OCI-LY1 (cell line): ENCODE measurements around the gene NUP107.

ENCODE experiments used
- H2AFZ ChIP-seq: fragments of 200-600 bp; sonication (generic), shearing (Covaris generic); 2 replicates; pipeline ENCODE4 v1.6.0; 2014; ENCODE audit warnings: antibody characterized with exemption, mild to moderate bottlenecking, low read length
- H3F3A ChIP-seq: fragments of 200-600 bp; sonication (generic), shearing (Covaris generic); 2 replicates; pipeline ENCODE4 v1.6.0; 2014; ENCODE audit warnings: mild to moderate bottlenecking, antibody characterized with exemption, low read length, moderate library complexity; ENCODE audit not compliant: insufficient read depth
- H3K27ac ChIP-seq: fragments of 200-600 bp; sonication (generic); 2 replicates; pipeline ENCODE4 v1.5.1; 2014; ENCODE audit warnings: low read length, mixed run types, mild to moderate bottlenecking, low read depth; ENCODE audit not compliant: poor library complexity, severe bottlenecking
- H3K27me3 ChIP-seq: fragments of 200-600 bp; sonication (generic); 2 replicates; pipeline ENCODE4 v1.6.0; 2014; ENCODE audit warnings: antibody characterized with exemption, mild to moderate bottlenecking, low read length, moderate library complexity; ENCODE audit not compliant: insufficient read depth
- H3K36me3 ChIP-seq: fragments of 200-600 bp; sonication (generic); 2 replicates; pipeline ENCODE4 v1.6.1; 2014; ENCODE audit warnings: mild to moderate bottlenecking, antibody characterized with exemption, low read length, moderate library complexity, mixed read lengths; ENCODE audit not compliant: insufficient read depth
- H3K4me1 ChIP-seq: fragments of 200-600 bp; sonication (generic); 2 replicates; pipeline ENCODE4 v1.5.1; 2014; ENCODE audit warnings: mild to moderate bottlenecking, low read length, moderate library complexity; ENCODE audit not compliant: insufficient read depth, severe bottlenecking
- H3K4me2 ChIP-seq: fragments of 200-600 bp; sonication (generic), shearing (Covaris generic); 2 replicates; pipeline ENCODE4 v1.6.1; 2014; ENCODE audit warnings: low read length
- H3K4me3 ChIP-seq: fragments of 200-600 bp; sonication (generic); 2 replicates; pipeline ENCODE4 v1.5.1; 2014; ENCODE audit warnings: low read length, low read depth, mild to moderate bottlenecking, mixed read lengths; ENCODE audit not compliant: poor library complexity, severe bottlenecking
- H3K79me2 ChIP-seq: fragments of 200-600 bp; shearing (Covaris generic); 2 replicates; pipeline ENCODE4 v1.6.1; 2016; ENCODE audit warnings: mixed run types, low read length, mixed read lengths; ENCODE audit not compliant: insufficient read depth
- H3K9ac ChIP-seq: fragments of 200-600 bp; sonication (generic), shearing (Covaris generic); 2 replicates; pipeline ENCODE4 v1.6.1; 2014; ENCODE audit warnings: mild to moderate bottlenecking, low read length, mixed read lengths
- H3K9me2 ChIP-seq: fragments of 200-600 bp; sonication (generic), shearing (Covaris generic); 2 replicates; pipeline ENCODE4 v1.6.1; 2014; ENCODE audit warnings: low read depth, mild to moderate bottlenecking, low read length, mixed read lengths
- H3K9me3 ChIP-seq: fragments of 200-600 bp; shearing (Covaris generic); 2 replicates; pipeline ENCODE4 v1.6.1; 2014; ENCODE audit warnings: low read length, mixed read lengths
- H4K20me1 ChIP-seq: fragments of 200-600 bp; sonication (generic), shearing (Covaris generic); 2 replicates; pipeline ENCODE4 v1.6.0; 2016; ENCODE audit warnings: mild to moderate bottlenecking, low read length; ENCODE audit not compliant: insufficient read depth
- EZH2 ChIP-seq: fragments of 200-600 bp; sonication (generic), shearing (Covaris generic); IDR thresholded peaks from 2 replicates; pipeline ENCODE4 v1.8.0; 2017; ENCODE audit warnings: borderline replicate concordance, mixed run types, mild to moderate bottlenecking, antibody characterized with exemption, low read length, moderate library complexity, mixed read lengths
- TF ChIP-seq, protein P1 (sequence below): fragments of 200-600 bp; sonication (generic), shearing (Covaris generic); IDR thresholded peaks from 2 replicates; pipeline ENCODE4 v1.5.1; 2017; ENCODE audit warnings: mild to moderate bottlenecking, antibody characterized with exemption, low read length, moderate library complexity, mixed read lengths

The NUP107 gene

DNA sequence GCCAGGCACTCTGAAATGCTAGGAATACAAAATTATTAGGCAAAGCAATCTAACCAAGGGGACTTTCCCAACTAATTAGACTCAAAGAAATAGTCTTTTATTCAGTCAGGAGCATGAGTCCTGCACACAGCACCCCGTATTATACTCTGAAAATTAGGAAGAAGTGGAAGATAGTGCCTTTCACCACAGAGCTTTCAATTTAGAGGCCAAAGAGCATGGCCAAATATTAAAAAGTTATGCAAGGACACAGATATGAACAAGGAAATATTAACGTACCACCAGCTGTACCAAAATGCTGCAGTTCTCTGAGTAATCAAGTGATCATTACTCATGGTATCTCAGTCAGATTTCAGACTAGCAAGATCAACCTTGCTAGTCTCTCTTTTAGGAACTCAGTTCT, 98.6 kb downstream of the NUP107 start:
- no peak overlapping the region for H2AFZ ChIP-seq
- no peaks in the 10 kb centered on the region for H3K27me3 ChIP-seq
- no peaks in the 10 kb centered on the region for H3K9me3 ChIP-seq
- no peaks in the 10 kb centered on the region for H4K20me1 ChIP-seq
- peaks cover 73% of the 10 kb centered on the region for H3K4me1 ChIP-seq
- no peaks in the 10 kb centered on the region for H3K36me3 ChIP-seq
- TF ChIP-seq, protein P1, sequence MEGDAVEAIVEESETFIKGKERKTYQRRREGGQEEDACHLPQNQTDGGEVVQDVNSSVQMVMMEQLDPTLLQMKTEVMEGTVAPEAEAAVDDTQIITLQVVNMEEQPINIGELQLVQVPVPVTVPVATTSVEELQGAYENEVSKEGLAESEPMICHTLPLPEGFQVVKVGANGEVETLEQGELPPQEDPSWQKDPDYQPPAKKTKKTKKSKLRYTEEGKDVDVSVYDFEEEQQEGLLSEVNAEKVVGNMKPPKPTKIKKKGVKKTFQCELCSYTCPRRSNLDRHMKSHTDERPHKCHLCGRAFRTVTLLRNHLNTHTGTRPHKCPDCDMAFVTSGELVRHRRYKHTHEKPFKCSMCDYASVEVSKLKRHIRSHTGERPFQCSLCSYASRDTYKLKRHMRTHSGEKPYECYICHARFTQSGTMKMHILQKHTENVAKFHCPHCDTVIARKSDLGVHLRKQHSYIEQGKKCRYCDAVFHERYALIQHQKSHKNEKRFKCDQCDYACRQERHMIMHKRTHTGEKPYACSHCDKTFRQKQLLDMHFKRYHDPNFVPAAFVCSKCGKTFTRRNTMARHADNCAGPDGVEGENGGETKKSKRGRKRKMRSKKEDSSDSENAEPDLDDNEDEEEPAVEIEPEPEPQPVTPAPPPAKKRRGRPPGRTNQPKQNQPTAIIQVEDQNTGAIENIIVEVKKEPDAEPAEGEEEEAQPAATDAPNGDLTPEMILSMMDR = no peak
- TF ChIP-seq EZH2 = no peak
- peak overlapping the region; percentile 95 for H3K27ac ChIP-seq
- H3K4me3 ChIP-seq = no peak overlapping the region
- no peaks in the 10 kb centered on the region; the same call in 1 of the 2 replicates for H3F3A ChIP-seq
- no peak overlapping the region for H3K4me2 ChIP-seq
- no peak overlapping the region; the same call in 1 of the 2 replicates for H3K9ac ChIP-seq
- H3K79me2 ChIP-seq = no peaks in the 10 kb centered on the region
- no peaks in the 10 kb centered on the region for H3K9me2 ChIP-seq

DNA sequence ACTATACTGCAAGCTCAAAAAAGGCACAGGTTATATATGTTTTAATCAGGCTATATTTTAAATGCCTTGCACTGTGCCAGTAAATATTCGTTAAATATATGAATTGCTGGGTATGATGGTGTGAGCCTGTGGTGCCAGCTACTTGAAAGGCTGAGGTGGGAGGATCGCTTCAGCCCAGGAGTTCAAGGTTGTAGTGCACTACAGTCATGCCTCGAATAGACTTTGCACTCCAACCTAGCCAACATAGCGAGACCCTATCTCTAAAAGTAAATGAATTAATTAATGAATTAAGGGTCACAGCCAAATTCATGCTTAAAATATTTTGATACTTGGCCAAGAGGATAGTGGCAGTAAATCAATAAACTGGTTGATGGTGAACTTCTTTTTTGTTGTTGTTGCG, 99.0 kb downstream of the NUP107 start:
- no peaks in the 10 kb centered on the region for H3K36me3 ChIP-seq
- H3F3A ChIP-seq = no peaks in the 10 kb centered on the region; the same call in 1 of the 2 replicates
- peak overlapping the region; percentile 95 for H3K27ac ChIP-seq
- H3K4me3 ChIP-seq = no peak overlapping the region
- no peak overlapping the region; the same call in 1 of the 2 replicates for H3K9ac ChIP-seq
- H3K4me2 ChIP-seq = no peak overlapping the region
- H2AFZ ChIP-seq = no peak overlapping the region
- H3K79me2 ChIP-seq = no peaks in the 10 kb centered on the region
- no peaks in the 10 kb centered on the region for H3K9me2 ChIP-seq
- no peak for TF ChIP-seq EZH2
- TF ChIP-seq, protein P1 = no peak
- H4K20me1 ChIP-seq = no peaks in the 10 kb centered on the region
- peaks cover 78% of the 10 kb centered on the region for H3K4me1 ChIP-seq
- H3K9me3 ChIP-seq = no peaks in the 10 kb centered on the region
- H3K27me3 ChIP-seq = no peaks in the 10 kb centered on the region

DNA sequence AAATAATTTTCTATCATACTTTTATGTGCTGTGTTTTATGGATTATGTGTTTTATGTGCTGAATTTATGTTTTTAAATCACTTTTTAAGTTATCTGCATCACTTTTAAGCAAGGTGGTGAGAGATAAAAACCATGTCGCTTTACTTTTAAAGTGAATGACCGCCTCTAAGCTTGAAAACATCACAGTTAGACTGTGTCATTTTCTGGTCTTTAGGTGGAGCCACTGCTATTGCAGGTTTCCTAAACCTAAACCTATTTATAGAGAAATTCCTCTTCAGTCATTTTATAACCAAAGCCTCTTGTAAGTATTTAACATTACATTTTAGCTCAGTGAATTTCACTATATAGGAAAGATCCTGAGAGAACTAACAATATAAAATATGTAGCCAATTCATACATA, 100.2 kb downstream of the NUP107 start:
- H4K20me1 ChIP-seq = no peaks in the 10 kb centered on the region
- TF ChIP-seq, protein P1 = peak; percentile 54; the same call in 1 of the 2 replicates
- no peak for TF ChIP-seq EZH2
- H3K79me2 ChIP-seq = no peaks in the 10 kb centered on the region
- H3K4me2 ChIP-seq = peak overlapping the region; percentile 21
- no peaks in the 10 kb centered on the region; the same call in 1 of the 2 replicates for H3F3A ChIP-seq
- H3K4me1 ChIP-seq = peaks cover 84% of the 10 kb centered on the region
- H3K27me3 ChIP-seq = no peaks in the 10 kb centered on the region
- H2AFZ ChIP-seq = no peak overlapping the region
- no peaks in the 10 kb centered on the region for H3K9me3 ChIP-seq
- H3K9me2 ChIP-seq = no peaks in the 10 kb centered on the region
- H3K27ac ChIP-seq = peak overlapping the region; percentile 95
- H3K36me3 ChIP-seq = no peaks in the 10 kb centered on the region
- peak overlapping the region; percentile 53 for H3K9ac ChIP-seq
- no peak overlapping the region for H3K4me3 ChIP-seq
